KMS-11 (cell line): ENCODE results near the gene ZBTB39.
"Not testable (repeated sequence)": the region's sequence is repeated elsewhere in the genome, so short reads cannot be mapped to it uniquely, and the experiment has no call there.

ENCODE experiments used
- H2AFZ ChIP-seq: fragments of 200-600 bp; sonication (generic); 2 replicates; pipeline ENCODE4 v1.6.1; 2016; ENCODE audit warnings: antibody characterized with exemption, mixed run types, low read depth
- H3K27ac ChIP-seq: fragments of 200-600 bp; sonication (generic); 2 replicates; pipeline ENCODE4 v1.6.1; 2016; ENCODE audit warnings: mild to moderate bottlenecking, mixed run types
- H3K27me3 ChIP-seq: fragments of 200-600 bp; sonication (generic); 2 replicates; pipeline ENCODE4 v1.6.1; 2017; ENCODE audit warnings: mild to moderate bottlenecking, low read depth, mixed run types, moderate library complexity; ENCODE audit not compliant: insufficient read depth
- H3K36me3 ChIP-seq: fragments of 200-600 bp; sonication (generic); 2 replicates; pipeline ENCODE4 v1.6.1; 2017; ENCODE audit warnings: mild to moderate bottlenecking, mixed run types; ENCODE audit not compliant: insufficient read depth
- H3K4me1 ChIP-seq: fragments of 200-600 bp; sonication (generic); 2 replicates; pipeline ENCODE4 v1.6.1; 2016; ENCODE audit warnings: mild to moderate bottlenecking, low read depth, mixed run types; ENCODE audit not compliant: poor library complexity, severe bottlenecking
- H3K4me2 ChIP-seq: fragments of 200-600 bp; sonication (generic); 2 replicates; pipeline ENCODE4 v1.7.0; 2016; ENCODE audit warnings: mild to moderate bottlenecking, mixed run types
- H3K4me3 ChIP-seq: fragments of 200-600 bp; sonication (generic); IDR thresholded peaks from 2 replicates; pipeline ENCODE4 v1.6.1; 2017; ENCODE audit warnings: low read depth, low read length, mixed read lengths; ENCODE audit not compliant: insufficient read depth
- H3K79me2 ChIP-seq: fragments of 200-600 bp; sonication (generic); 2 replicates; pipeline ENCODE4 v1.6.1; 2016; ENCODE audit warnings: low read depth, mixed run types; ENCODE audit not compliant: insufficient read depth
- H3K9ac ChIP-seq: fragments of 200-600 bp; sonication (generic); 2 replicates; pipeline ENCODE4 v1.6.1; 2016; ENCODE audit warnings: mild to moderate bottlenecking, mixed run types
- H4K20me1 ChIP-seq: fragments of 200-600 bp; sonication (generic); 2 replicates; pipeline ENCODE4 v1.6.1; 2016; ENCODE audit warnings: mild to moderate bottlenecking, mixed run types; ENCODE audit not compliant: insufficient read depth
- CTCF ChIP-seq: fragments of 200-600 bp; sonication (generic); conservative IDR thresholded peaks from 2 replicates; pipeline ENCODE4 v1.6.1; 2017; ENCODE audit warnings: low read depth, mild to moderate bottlenecking, antibody characterized with exemption, low read length, moderate library complexity, mixed read lengths

ZBTB39 gene

GRCh38 chr12:56989861-56990610 lies 16.3 kb downstream of the ZBTB39 start:
- H3K4me2 ChIP-seq = no peak overlapping the region
- no peak overlapping the region for H3K27ac ChIP-seq
- peaks cover 22% of the 10 kb centered on the region for H3K4me1 ChIP-seq
- no peaks in the 10 kb centered on the region for H4K20me1 ChIP-seq
- H2AFZ ChIP-seq = no peak overlapping the region
- no peak for TF ChIP-seq CTCF
- no peak overlapping the region for H3K9ac ChIP-seq
- H3K36me3 ChIP-seq = no peaks in the 10 kb centered on the region
- no peaks in the 10 kb centered on the region for H3K79me2 ChIP-seq
- no peak overlapping the region for H3K4me3 ChIP-seq
- H3K27me3 ChIP-seq = no peaks in the 10 kb centered on the region

- H4K20me1 ChIP-seq = no peaks in the 10 kb centered on the region
- H3K4me1 ChIP-seq = peaks cover 22% of the 10 kb centered on the region
- H3K79me2 ChIP-seq = no peaks in the 10 kb centered on the region
- no peak overlapping the region for H2AFZ ChIP-seq
- H3K27ac ChIP-seq = no peak overlapping the region
- no peaks in the 10 kb centered on the region for H3K36me3 ChIP-seq
- H3K27me3 ChIP-seq = no peaks in the 10 kb centered on the region
- no peak overlapping the region for H3K9ac ChIP-seq
- H3K4me2 ChIP-seq = no peak overlapping the region
- no peak for TF ChIP-seq CTCF
- H3K4me3 ChIP-seq = no peak overlapping the region
These were observed 18.1 kb downstream of the ZBTB39 start for GRCh38 chr12:56988207-56988739.

DNA sequence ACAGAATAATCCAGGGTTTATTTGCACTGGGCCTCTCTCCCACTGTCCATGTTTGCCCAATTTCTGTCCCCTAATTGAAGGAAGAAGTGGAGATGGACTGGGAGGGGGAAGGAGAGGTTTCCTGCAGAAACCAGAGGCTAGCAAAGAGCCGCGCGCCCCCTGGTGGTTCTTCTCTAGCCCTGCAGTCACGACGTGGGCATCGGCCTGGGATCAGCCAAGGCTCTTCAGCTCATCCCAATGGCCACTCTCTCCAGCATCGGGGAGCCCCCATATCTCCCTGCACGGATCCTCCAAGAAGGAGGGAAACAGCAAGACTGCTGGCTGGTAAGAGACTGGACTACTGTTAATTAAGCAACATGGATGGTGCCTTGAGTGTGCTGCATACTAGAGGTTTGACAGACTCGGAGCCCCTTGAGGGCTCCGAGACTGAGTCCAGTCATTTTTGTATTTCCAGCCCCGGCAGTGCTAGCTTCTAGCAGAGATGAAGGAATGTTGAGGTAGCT lies 18.7 kb downstream of the ZBTB39 start:
- Histone ChIP-seq H3K27ac (no peak overlapping the region), H3K9ac (no peak overlapping the region), H4K20me1 (no peaks in the 10 kb centered on the region), H3K4me2 (no peak overlapping the region), H3K79me2 (no peaks in the 10 kb centered on the region), H3K36me3 (no peaks in the 10 kb centered on the region), H3K27me3 (no peaks in the 10 kb centered on the region), H3K4me3 (no peak overlapping the region), H3K4me1 (peaks cover 22% of the 10 kb centered on the region), H2AFZ (peak overlapping the region; percentile 12; the same call in 1 of the 2 replicates)
- peak; percentile 100 for TF ChIP-seq CTCF

DNA sequence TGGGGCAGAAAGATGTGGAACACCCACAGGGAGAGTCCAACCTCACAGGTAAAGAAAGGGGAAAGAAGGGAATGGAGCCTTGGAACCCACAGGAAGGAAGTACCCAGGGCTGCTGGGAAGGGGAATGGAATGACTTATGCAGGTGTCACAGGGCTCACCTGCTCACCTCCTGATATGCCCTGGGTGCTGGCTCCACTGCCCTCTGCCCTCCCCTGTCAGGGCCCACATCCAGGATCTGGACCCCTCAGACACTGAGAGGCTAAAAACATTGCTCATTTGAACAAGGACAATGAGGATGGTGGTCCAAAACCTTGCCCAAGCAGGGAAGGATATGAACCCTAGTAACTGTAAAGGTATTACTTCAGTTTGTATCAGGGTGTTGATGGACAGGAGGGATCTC lies 19.3 kb downstream of the ZBTB39 start:
- no peak overlapping the region for H3K4me3 ChIP-seq
- peak overlapping the region; percentile 12; the same call in 1 of the 2 replicates for H2AFZ ChIP-seq

GRCh38 chr12:56985714-56986113 lies 20.6 kb downstream of the ZBTB39 start:
- H3K4me2 ChIP-seq, H3K9ac ChIP-seq, H3K4me3 ChIP-seq, H3K79me2 ChIP-seq, H3K27ac ChIP-seq, H3K27me3 ChIP-seq, H3K4me1 ChIP-seq, H3K36me3 ChIP-seq, H2AFZ ChIP-seq, H4K20me1 ChIP-seq: not testable (repeated sequence)

More for the DNA sequence above, 19.3 kb downstream of the ZBTB39 start:
- Histone ChIP-seq H3K4me1 (peaks cover 21% of the 10 kb centered on the region), H3K27me3 (no peaks in the 10 kb centered on the region), H3K79me2 (no peaks in the 10 kb centered on the region), H3K9ac (no peak overlapping the region), H3K36me3 (no peaks in the 10 kb centered on the region), H3K27ac (no peak overlapping the region), H4K20me1 (no peaks in the 10 kb centered on the region), H3K4me2 (no peak overlapping the region)
- TF ChIP-seq CTCF = no peak
